ENCODE data around the gene ALPP.
"Not testable (repeated sequence)": the region's sequence is repeated elsewhere in the genome, so short reads cannot be mapped to it uniquely, and the experiment has no call there.

The ALPP gene

DNA sequence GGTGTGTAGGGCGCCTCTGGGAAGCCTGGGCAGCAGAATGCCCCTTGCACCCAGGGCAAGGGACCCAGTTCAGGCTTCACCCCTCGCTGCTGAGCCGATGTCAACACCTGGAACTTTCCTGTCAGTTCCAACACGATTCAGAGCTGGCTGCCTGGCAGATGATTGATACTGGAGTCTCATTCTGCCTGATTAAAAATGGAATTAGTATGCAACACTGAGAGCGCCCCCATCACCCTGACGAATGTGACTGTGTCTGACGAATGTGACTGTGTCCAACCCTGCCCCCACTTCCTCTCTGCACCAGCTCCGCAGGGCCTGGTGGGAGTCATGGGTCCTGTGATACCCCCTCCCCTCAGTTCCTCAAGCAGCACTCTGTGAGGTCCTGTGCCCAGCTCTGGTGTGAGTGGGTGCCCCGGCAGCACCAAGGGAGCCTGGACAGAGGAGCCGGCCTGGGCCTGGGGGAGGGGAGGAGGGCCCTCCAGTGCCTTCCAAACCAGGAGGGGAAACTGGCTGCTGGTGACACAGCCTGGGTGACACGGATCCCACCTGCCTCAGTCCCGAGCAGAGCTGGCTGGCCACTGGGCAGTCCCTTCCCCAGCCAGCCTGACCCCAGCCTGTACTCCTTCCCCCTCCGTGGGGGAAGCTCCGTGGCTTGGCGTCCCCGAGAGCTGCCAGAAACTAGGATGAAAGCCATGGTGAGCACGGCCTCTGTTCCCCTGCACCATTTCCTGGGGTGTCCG is 41.4 kb upstream of the ALPP start:
- Histone ChIP-seq H3K4me3 (ENCODE audit: low read length) (no peak overlapping the region), H3K36me3 (ENCODE audit: control insufficient read depth, low read length) (no peaks in the 10 kb centered on the region), H4K20me1 (ENCODE audit: control insufficient read depth, insufficient read depth, low read depth, low read length) (no peaks in the 10 kb centered on the region), H3K9me3 (ENCODE audit: control insufficient read depth, insufficient read depth, low read length) (no peaks in the 10 kb centered on the region), H3F3A (ENCODE audit: control insufficient read depth, insufficient read depth) (no peaks in the 10 kb centered on the region), H3K27ac (ENCODE audit: low read depth, low read length) (no peak overlapping the region), H3K4me2 (ENCODE audit: low read length) (no peak overlapping the region), H3K4me1 (ENCODE audit: control insufficient read depth, low read length) (no peaks in the 10 kb centered on the region), H3K9me2 (replicated peaks; ENCODE audit: control insufficient read depth, low read length) (no peaks in the 10 kb centered on the region), H3K27me3 (ENCODE audit: control insufficient read depth, low read length) (no peaks in the 10 kb centered on the region), H3K79me2 (ENCODE audit: control insufficient read depth, low read length) (no peaks in the 10 kb centered on the region)
- TF ChIP-seq, protein P1, sequence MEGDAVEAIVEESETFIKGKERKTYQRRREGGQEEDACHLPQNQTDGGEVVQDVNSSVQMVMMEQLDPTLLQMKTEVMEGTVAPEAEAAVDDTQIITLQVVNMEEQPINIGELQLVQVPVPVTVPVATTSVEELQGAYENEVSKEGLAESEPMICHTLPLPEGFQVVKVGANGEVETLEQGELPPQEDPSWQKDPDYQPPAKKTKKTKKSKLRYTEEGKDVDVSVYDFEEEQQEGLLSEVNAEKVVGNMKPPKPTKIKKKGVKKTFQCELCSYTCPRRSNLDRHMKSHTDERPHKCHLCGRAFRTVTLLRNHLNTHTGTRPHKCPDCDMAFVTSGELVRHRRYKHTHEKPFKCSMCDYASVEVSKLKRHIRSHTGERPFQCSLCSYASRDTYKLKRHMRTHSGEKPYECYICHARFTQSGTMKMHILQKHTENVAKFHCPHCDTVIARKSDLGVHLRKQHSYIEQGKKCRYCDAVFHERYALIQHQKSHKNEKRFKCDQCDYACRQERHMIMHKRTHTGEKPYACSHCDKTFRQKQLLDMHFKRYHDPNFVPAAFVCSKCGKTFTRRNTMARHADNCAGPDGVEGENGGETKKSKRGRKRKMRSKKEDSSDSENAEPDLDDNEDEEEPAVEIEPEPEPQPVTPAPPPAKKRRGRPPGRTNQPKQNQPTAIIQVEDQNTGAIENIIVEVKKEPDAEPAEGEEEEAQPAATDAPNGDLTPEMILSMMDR (IDR thresholded peaks at IDR 0.05; ENCODE audit: low read depth, low read length, poor library complexity, severe bottlenecking), result no peak
- TF ChIP-seq EZH2phosphoT487 (IDR thresholded peaks at IDR 0.05; ENCODE audit: borderline replicate concordance, low read length), result no peak

GRCh38 chr2:232338094-232338758 is 40.3 kb upstream of the ALPP start:
- not testable (repeated sequence) for H4K20me1 ChIP-seq (ENCODE audit: control insufficient read depth, insufficient read depth, low read depth, low read length); H3K79me2 ChIP-seq (ENCODE audit: control insufficient read depth, low read length)

GRCh38 chr2:232338759-232339106 is 39.8 kb upstream of the ALPP start:
- no peaks in the 10 kb centered on the region for H3K79me2 ChIP-seq (ENCODE audit: control insufficient read depth, low read length)
- TF ChIP-seq, protein P1 (IDR thresholded peaks at IDR 0.05; ENCODE audit: low read depth, low read length, poor library complexity, severe bottlenecking), result no peak
- no peak for TF ChIP-seq EZH2phosphoT487 (IDR thresholded peaks at IDR 0.05; ENCODE audit: borderline replicate concordance, low read length)
- no peaks in the 10 kb centered on the region for H3K9me3 ChIP-seq (ENCODE audit: control insufficient read depth, insufficient read depth, low read length)
- H3K27ac ChIP-seq (ENCODE audit: low read depth, low read length), result no peak overlapping the region
- H4K20me1 ChIP-seq (ENCODE audit: control insufficient read depth, insufficient read depth, low read depth, low read length), result no peaks in the 10 kb centered on the region; the same call in 1 of the 2 replicates
- H3K4me1 ChIP-seq (ENCODE audit: control insufficient read depth, low read length), result no peaks in the 10 kb centered on the region
- no peaks in the 10 kb centered on the region for H3F3A ChIP-seq (ENCODE audit: control insufficient read depth, insufficient read depth)
- no peaks in the 10 kb centered on the region for H3K36me3 ChIP-seq (ENCODE audit: control insufficient read depth, low read length)
- no peaks in the 10 kb centered on the region for H3K9me2 ChIP-seq (replicated peaks; ENCODE audit: control insufficient read depth, low read length)
- H3K27me3 ChIP-seq (ENCODE audit: control insufficient read depth, low read length), result no peaks in the 10 kb centered on the region
- no peak overlapping the region for H3K4me2 ChIP-seq (ENCODE audit: low read length)
- no peak overlapping the region for H3K4me3 ChIP-seq (ENCODE audit: low read length)

More at GRCh38 chr2:232338094-232338758, 40.3 kb upstream of the ALPP start:
- H3K27ac ChIP-seq (ENCODE audit: low read depth, low read length); H3K36me3 ChIP-seq (ENCODE audit: control insufficient read depth, low read length); H3K4me3 ChIP-seq (ENCODE audit: low read length); H3K4me1 ChIP-seq (ENCODE audit: control insufficient read depth, low read length); H3K4me2 ChIP-seq (ENCODE audit: low read length); H3K9me2 ChIP-seq (replicated peaks; ENCODE audit: control insufficient read depth, low read length); H3K9me3 ChIP-seq (ENCODE audit: control insufficient read depth, insufficient read depth, low read length); H3F3A ChIP-seq (ENCODE audit: control insufficient read depth, insufficient read depth); H3K27me3 ChIP-seq (ENCODE audit: control insufficient read depth, low read length): not testable (repeated sequence)

Data from DOHH2 (cell line).